Endothelial cell of umbilical vein (primary cell): ENCODE results near the gene EPS8L2. TPM values are rescaled to one million over a fixed set of nuclear protein-coding genes. Genes with fewer than 3 reads are reported as not detected.

Source experiments
- BruUV-seq: library from RNA; stranded (reverse); fragments of 400-500 nt; replicated peaks from 2 replicates; lab custom pipeline; 2021; lab: Mats Ljungman, UMichigan
- CTCF ChIA-PET: fragments of 300-600, 350-600 bp; sonication (Branson Sonifier 250); formaldehyde crosslinking; loops from one replicate; lab custom pipeline; 2021; ENCODE audit warnings: antibody characterized with exemption, inconsistent platforms; lab: Charles Lee
- POLR2A ChIA-PET: fragments of 300-600, 350-600 bp; sonication (Branson Sonifier 250); formaldehyde crosslinking; loops from one replicate; lab custom pipeline; 2021; ENCODE audit warnings: antibody characterized with exemption, inconsistent platforms; lab: Charles Lee
- DNase-seq: peaks from one replicate; pipeline ENCODE4 v3.0.0-alpha.2; 2011; ENCODE audit warnings: low read depth, low spot score
- FAIRE-seq: peaks from 2 replicates; lab custom pipeline; 2011; peaks lifted over from hg19 to GRCh38; lab: Jason Lieb, UNC
- H2AFZ ChIP-seq: 2 replicates; pipeline ENCODE4 v1.6.0; 2012; ENCODE audit warnings: low read depth, low read length, control low read depth, inconsistent platforms
- H3K27ac ChIP-seq: 2 replicates; pipeline ENCODE4 v1.5.1; 2011; ENCODE audit warnings: low read depth, mild to moderate bottlenecking, control low read depth, low read length, moderate library complexity; ENCODE audit not compliant: insufficient read depth
- H3K27me3 ChIP-seq, 2 experiments: 2 replicates each; pipeline versions ENCODE4 v1.6.0 to v1.6.1; 2011; ENCODE audit warnings: low read length in 2 of 2, mixed read lengths in 1 of 2; ENCODE audit not compliant: control insufficient read depth in 2 of 2, insufficient read depth in 2 of 2
- H3K36me3 ChIP-seq, 2 experiments: 2 replicates in 1 of 2; 3 replicates in 1 of 2; pipeline ENCODE4 v1.5.1; 2011; ENCODE audit warnings: low read length in 2 of 2, mild to moderate bottlenecking in 1 of 2, moderate library complexity in 1 of 2; ENCODE audit not compliant: control insufficient read depth in 2 of 2, insufficient read depth in 2 of 2; ENCODE audit errors: extremely low read depth in 1 of 2
- H3K4me1 ChIP-seq: 3 replicates; pipeline ENCODE4 v1.5.1; 2011; ENCODE audit warnings: mild to moderate bottlenecking, low read length; ENCODE audit not compliant: control insufficient read depth, insufficient read depth; ENCODE audit errors: extremely low read depth
- H3K4me2 ChIP-seq: 2 replicates; pipeline ENCODE4 v1.6.1; 2011; ENCODE audit warnings: low read length, control low read depth, mixed read lengths; ENCODE audit not compliant: insufficient read depth
- H3K4me3 ChIP-seq, 3 experiments: fragments of 200-600 bp in 1 of 3; sonication (generic), shearing (Covaris generic) in 1 of 3; replicated peaks in 1 of 3; 2 replicates each; pipeline ENCODE4 v1.5.1; 2011 to 2016; ENCODE audit warnings: control low read depth in 3 of 3, low read length in 3 of 3, mild to moderate bottlenecking in 2 of 3, inconsistent platforms in 1 of 3, low read depth in 1 of 3, moderate library complexity in 1 of 3; ENCODE audit not compliant: insufficient read depth in 1 of 3
- H3K79me2 ChIP-seq: 2 replicates; pipeline ENCODE4 v1.6.0; 2012; ENCODE audit warnings: low read length, inconsistent platforms; ENCODE audit not compliant: control insufficient read depth, insufficient read depth
- H3K9ac ChIP-seq: replicated peaks from 2 replicates; pipeline ENCODE3; 2011; ENCODE audit warnings: low read length, control low read depth; ENCODE audit not compliant: insufficient read depth; ENCODE audit errors: extremely low read depth
- H3K9me1 ChIP-seq: replicated peaks from 3 replicates; pipeline ENCODE4 v1.6.0; 2011; ENCODE audit warnings: mild to moderate bottlenecking, low read length; ENCODE audit not compliant: control insufficient read depth, insufficient read depth; ENCODE audit errors: extremely low read depth
- H3K9me3 ChIP-seq: replicated peaks from 2 replicates; pipeline ENCODE4 v1.5.1; 2012; ENCODE audit warnings: low read length, inconsistent platforms; ENCODE audit not compliant: control insufficient read depth, insufficient read depth
- H4K20me1 ChIP-seq: replicated peaks from 2 replicates; pipeline ENCODE3; 2011; ENCODE audit warnings: mild to moderate bottlenecking, low read length; ENCODE audit not compliant: control insufficient read depth, insufficient read depth; ENCODE audit errors: extremely low read depth
- CTCF ChIP-seq, 2 donors: IDR thresholded peaks; 1 replicate in 1 of 2; 2 replicates in 1 of 2; pipeline ENCODE4 v1.5.1; 2011; ENCODE audit warnings: low read length in 2 of 2, mild to moderate bottlenecking in 2 of 2, moderate library complexity in 2 of 2, control low read depth in 1 of 2, inconsistent platforms in 1 of 2, low read depth in 1 of 2; ENCODE audit not compliant: insufficient read depth in 1 of 2; ENCODE audit errors: extremely low read depth in 1 of 2
- EZH2 ChIP-seq: IDR thresholded peaks from 2 replicates; pipeline ENCODE4 v1.6.1; 2012; ENCODE audit warnings: borderline replicate concordance, low read depth, mild to moderate bottlenecking, moderate library complexity, low read length, inconsistent platforms; ENCODE audit not compliant: severe bottlenecking
- GATA2 ChIP-seq: IDR thresholded peaks from 2 replicates; pipeline ENCODE4 v1.7.0; 2011; ENCODE audit warnings: low read depth, mild to moderate bottlenecking, moderate library complexity, mixed read lengths, low read length; ENCODE audit not compliant: insufficient read length, insufficient read depth
- MYC ChIP-seq: IDR thresholded peaks from one replicate; pipeline ENCODE4 v1.6.1; 2011; ENCODE audit warnings: mild to moderate bottlenecking, low read depth, low read length
- dilution Hi-C: fragments of 300-500 bp; cut with MboI; formaldehyde crosslinking; loops from one replicate; pipeline ENCODE4 v1.15.0; 2019; ENCODE audit warnings: low sequenced_read_pairs; ENCODE audit not compliant: extremely low pct_ligation_motif_present
- intact Hi-C: fragments of 100-400 bp; cut with micrococcal nuclease; formaldehyde crosslinking; loops from one replicate; pipeline ENCODE4 v1.10.0; 2022
- polyA plus RNA-seq, 4 experiments: library from polyadenylated mRNA; depleted of rRNA in 3 of 4; stranded (reverse) in 3 of 4; unstranded in 1 of 4; fragments of >200 nt; gene quantifications; 2 replicates each; pipeline versions ENCODE4 v1.2.1 to v1.2.3, GENCODE V29; 2011 to 2012; ENCODE audit warnings: missing spikeins in 1 of 4
- total RNA-seq: library from RNA; stranded (reverse); gene quantifications from 2 replicates; pipeline ENCODE4 v1.2.3, GENCODE V29; 2021

Gene EPS8L2
- total and polyA plus RNA-seq, 2 donors (not counting 3 experiments of a cell fraction or from before 2014, with no cell fraction given), result 5.2 to 12.5 TPM

GRCh38 chr11:693887-694562 lies 12.0 kb upstream of the EPS8L2 start:
- ChIA-PET POLR2A (no interaction called here), CTCF (interaction anchor here (0.7 to 1.7 kb wide), 5 partner anchors 13 to 34 kb away, joined by 3 to 6 read pairs (median 3); no protein-coding TSS in a partner anchor)
- Histone ChIP-seq H3K4me1 (peaks cover 32% of the 10 kb centered on the region), H3K4me2 (peak overlapping the region; percentile 64), H4K20me1 (no peaks in the 10 kb centered on the region), H3K27me3 (no peaks in the 10 kb centered on the region), H2AFZ (no peak overlapping the region), H3K9me1 (no peaks in the 10 kb centered on the region), H3K9ac (no peak overlapping the region), H3K4me3 (peak overlapping the region; percentile 10 to 46 (median 28)), H3K79me2 (peaks cover 59% of the 10 kb centered on the region), H3K27ac (no peak overlapping the region), H3K36me3 (no peaks in the 10 kb centered on the region), H3K9me3 (no peaks in the 10 kb centered on the region)
- BruUV-seq, result no TSS peak
- TF ChIP-seq MYC, result no peak
- TF ChIP-seq EZH2, result no peak
- no peak for TF ChIP-seq CTCF (IDR thresholded peaks at IDR 0.05; ENCODE audit: extremely low read depth in 1 of 2, insufficient read depth in 1 of 2, low read depth in 1 of 2, low read length in 2 of 2)
- no peak for TF ChIP-seq GATA2
- no peak for DNase-seq
- intact Hi-C loops, result no loop called here
- dilution Hi-C loops, result no loop called here
- no peak for FAIRE-seq
